ENCODE data around the gene KRT78. TPM values are rescaled to one million over a fixed set of nuclear protein-coding genes. Genes with fewer than 3 reads are reported as not detected.
"Not testable (repeated sequence)": the region's sequence is repeated elsewhere in the genome, so short reads cannot be mapped to it uniquely, and the experiment has no call there.

The KRT78 gene
- total RNA-seq, 6 experiments from 2014 or later = not detected

- no peak for TF ChIP-seq CTCF (IDR thresholded peaks at IDR 0.05)
- no peak for TF ChIP-seq POLR2A (IDR thresholded peaks at IDR 0.05)
- ATAC-seq = no peak
- no peaks in the 10 kb centered on the region for H3K36me3 ChIP-seq
- no peaks in the 10 kb centered on the region for H3K9me3 ChIP-seq
- H3K27ac ChIP-seq = no peak overlapping the region
- H3K4me3 ChIP-seq = no peak overlapping the region
- DNase-seq = no peak
- intact Hi-C loops (cut with DNase I) = no loop called here
- H3K27me3 ChIP-seq = no peaks in the 10 kb centered on the region
- H3K4me1 ChIP-seq = no peaks in the 10 kb centered on the region
These were observed 51.3 kb downstream of the KRT78 start for GRCh38 chr12:52797529-52797894.

- ATAC-seq (no peak), DNase-seq (no peak)
- TF ChIP-seq CTCF (IDR thresholded peaks at IDR 0.05) (no peak), POLR2A (IDR thresholded peaks at IDR 0.05) (no peak)
- no peak overlapping the region for H3K27ac ChIP-seq
- intact Hi-C loops (cut with DNase I) = no loop called here
- WGBS (ENCODE audit: insufficient coverage, low coverage, low lambda C conversion rate, missing lambda C conversion rate) = 58% methylated on average over 2 of the region's 3 CpGs
- H3K4me1 ChIP-seq = no peaks in the 10 kb centered on the region
- H3K27me3 ChIP-seq = no peaks in the 10 kb centered on the region
- no peaks in the 10 kb centered on the region for H3K9me3 ChIP-seq
- no peaks in the 10 kb centered on the region for H3K36me3 ChIP-seq
- H3K4me3 ChIP-seq = no peak overlapping the region
These were observed 51.8 kb downstream of the KRT78 start for GRCh38 chr12:52796839-52797528.

- H3K4me1 ChIP-seq = no peaks in the 10 kb centered on the region
- intact Hi-C loops (cut with DNase I) = no loop called here
- no peak overlapping the region for H3K4me3 ChIP-seq
- TF ChIP-seq POLR2A (IDR thresholded peaks at IDR 0.05) = no peak
- no peaks in the 10 kb centered on the region for H3K36me3 ChIP-seq
- H3K27me3 ChIP-seq = no peaks in the 10 kb centered on the region
- no CpG with 5 or more reads among the region's 3 CpGs for WGBS (ENCODE audit: insufficient coverage, low coverage, low lambda C conversion rate, missing lambda C conversion rate)
- no peak overlapping the region for H3K27ac ChIP-seq
- ATAC-seq (no peak), DNase-seq (no peak)
- no peaks in the 10 kb centered on the region for H3K9me3 ChIP-seq
These were observed 52.4 kb downstream of the KRT78 start for GRCh38 chr12:52796429-52796794.

GRCh38 chr12:52795694-52796428, 52.9 kb downstream of the KRT78 start, which contains the start of gene KRT3:
Gene KRT3, minus strand, starts transcription at chr12:52796117. Its CDS starts 75 bp downstream, at chr12:52796042.
- TF ChIP-seq CTCF (IDR thresholded peaks at IDR 0.05) (no peak), POLR2A (IDR thresholded peaks at IDR 0.05) (no peak)
- Histone ChIP-seq H3K36me3 (no peaks in the 10 kb centered on the region), H3K9me3 (no peaks in the 10 kb centered on the region), H3K27me3 (no peaks in the 10 kb centered on the region), H3K27ac (no peak within 1 kb of the TSS), H3K4me1 (no peaks in the 10 kb centered on the region), H3K4me3 (no peak within 1 kb of the TSS)
- intact Hi-C loops (cut with DNase I) = no loop called here
- no peak for DNase-seq
- no peak for ATAC-seq
- 57% methylated on average over 3 of the region's 17 CpGs for WGBS (ENCODE audit: insufficient coverage, low coverage, low lambda C conversion rate, missing lambda C conversion rate)

- H3K4me1 ChIP-seq; H3K9me3 ChIP-seq; intact Hi-C loops (cut with DNase I); ATAC-seq; H3K4me3 ChIP-seq; H3K27me3 ChIP-seq; H3K36me3 ChIP-seq; DNase-seq; H3K27ac ChIP-seq: not testable (repeated sequence)
- no CpG with 5 or more reads among the region's 2 CpGs for WGBS (ENCODE audit: insufficient coverage, low coverage, low lambda C conversion rate, missing lambda C conversion rate)
These were observed 53.5 kb downstream of the KRT78 start for GRCh38 chr12:52795332-52795674.
